ENCODE measurements around the gene PAWR. TPM values are rescaled to one million over a fixed set of nuclear protein-coding genes. Genes with fewer than 3 reads are reported as not detected.
"Not testable (repeated sequence)": the region's sequence is repeated elsewhere in the genome, so short reads cannot be mapped to it uniquely, and the experiment has no call there.

Gene PAWR
- total RNA-seq, 1 donor from 2014 or later = 46.6 TPM

DNA sequence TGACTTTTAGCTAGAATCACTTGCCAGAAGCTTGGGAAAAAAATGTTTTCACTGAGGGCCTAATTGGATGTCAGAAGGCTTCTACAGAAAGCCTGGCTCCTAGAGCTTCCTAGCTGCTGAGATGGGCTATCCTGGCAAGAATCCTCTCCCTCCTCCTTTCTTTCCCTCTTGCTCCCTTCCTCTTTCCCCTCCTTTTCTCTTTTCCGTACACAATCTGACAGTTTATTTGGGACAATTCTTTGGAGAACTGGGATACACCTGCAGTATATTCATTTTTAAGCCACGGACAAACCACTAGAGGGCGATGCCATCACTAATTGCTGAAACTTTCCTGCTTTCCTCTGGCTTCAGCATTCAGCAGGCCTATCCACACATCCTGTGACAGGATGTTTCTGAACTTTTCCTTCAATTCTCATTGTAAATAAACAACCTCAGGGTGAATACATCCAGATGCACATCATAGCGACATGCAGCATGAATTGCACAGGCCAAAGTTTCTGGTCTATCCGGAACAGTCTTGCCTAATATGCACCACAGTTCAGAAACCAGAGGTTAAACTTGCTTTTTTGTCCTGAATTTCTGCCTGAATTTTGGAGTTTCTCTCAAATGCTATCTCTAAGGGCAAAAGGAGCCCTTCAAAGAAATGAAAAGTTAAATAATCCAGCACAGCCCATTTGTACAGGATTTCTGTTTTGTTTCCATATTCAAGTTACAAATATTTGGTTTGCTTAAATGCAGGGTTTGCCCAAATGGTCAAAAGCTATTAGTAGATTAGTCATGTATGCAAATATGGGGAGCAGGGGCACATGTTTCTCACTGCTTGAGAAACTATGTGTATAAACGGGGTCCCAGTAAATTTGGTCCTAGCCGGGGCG is 142.8 kb downstream of the PAWR start:
- peak; percentile 31 for DNase-seq

DNA sequence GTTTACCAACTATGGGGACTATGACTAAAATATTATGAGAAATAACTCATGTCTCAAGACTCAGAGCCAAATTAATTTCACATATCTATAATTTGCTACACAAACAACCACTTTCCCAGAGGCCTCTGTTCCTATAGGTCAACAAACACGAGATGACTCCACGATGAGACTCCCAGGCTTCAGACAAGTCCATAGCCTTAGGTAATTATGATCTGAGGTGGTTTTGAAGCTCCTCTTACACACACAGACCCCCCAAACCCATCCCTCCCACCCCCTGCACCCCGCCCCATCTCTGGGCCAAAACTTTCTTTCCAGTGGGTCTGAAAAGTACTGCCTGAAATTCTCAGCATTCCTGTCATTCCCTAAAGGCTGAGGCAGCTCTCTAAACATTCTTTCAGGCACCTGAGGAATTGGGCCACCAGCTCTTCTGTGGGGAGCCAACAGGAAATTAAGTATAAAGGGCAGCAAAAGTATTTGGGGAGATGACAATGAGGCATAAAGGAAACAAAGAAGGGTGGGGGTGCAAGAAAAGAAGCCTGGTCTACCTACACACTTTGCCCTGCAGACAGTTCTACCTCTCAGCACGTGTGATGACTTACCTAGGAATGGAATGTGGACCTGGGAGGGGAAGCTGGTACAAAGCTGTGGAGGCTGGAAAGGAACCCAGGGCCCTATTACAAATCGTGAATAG is 143.6 kb downstream of the PAWR start:
- DNase-seq = no peak

DNA sequence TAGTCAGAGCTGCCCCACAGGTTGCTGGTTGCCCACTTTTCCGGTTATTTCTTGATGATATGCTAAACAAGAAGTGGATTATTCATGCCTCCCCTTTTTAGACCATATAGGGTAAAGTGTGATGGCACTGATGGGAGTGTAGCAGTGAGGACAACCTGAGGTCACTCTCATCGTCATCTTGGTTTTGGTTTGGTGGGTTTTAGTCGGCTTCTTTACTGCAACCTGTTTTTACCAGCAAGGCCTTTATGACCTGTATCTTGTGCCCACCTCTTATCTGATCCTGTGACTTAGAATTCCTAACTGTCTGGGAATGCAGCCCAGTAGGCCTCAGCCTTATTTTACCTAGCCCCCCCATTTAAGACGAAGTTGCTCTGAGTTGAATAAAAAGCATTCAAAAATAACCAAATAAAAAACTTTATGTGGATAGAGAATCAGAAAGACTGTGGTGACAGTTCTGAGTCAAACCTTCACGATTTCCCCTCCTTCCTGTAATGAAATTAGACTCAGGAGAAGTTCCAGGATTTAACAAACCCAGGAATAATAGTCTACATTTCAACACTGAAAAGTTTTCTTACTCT is 144.2 kb downstream of the PAWR start:
- no peak for DNase-seq

DNA sequence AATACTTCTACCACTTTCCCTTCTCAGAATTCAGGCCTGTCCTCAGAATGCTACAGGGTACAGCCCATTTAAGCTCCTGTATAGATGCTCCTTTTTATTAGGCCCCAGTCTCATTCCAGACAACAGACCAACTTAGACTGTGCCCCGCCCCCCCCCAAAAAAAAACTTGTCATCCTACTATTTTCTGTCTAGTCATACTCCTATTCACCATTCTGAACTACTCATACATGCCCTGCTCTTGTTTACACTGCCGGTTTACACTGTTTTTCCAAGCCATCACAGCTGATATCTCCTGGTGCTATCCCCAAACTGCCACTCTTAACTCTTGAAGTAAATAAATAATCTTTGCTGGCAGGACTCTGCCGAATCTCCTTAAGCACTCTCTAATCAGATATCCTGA is 146.3 kb downstream of the PAWR start:
- DNase-seq = not testable (repeated sequence)

DNA sequence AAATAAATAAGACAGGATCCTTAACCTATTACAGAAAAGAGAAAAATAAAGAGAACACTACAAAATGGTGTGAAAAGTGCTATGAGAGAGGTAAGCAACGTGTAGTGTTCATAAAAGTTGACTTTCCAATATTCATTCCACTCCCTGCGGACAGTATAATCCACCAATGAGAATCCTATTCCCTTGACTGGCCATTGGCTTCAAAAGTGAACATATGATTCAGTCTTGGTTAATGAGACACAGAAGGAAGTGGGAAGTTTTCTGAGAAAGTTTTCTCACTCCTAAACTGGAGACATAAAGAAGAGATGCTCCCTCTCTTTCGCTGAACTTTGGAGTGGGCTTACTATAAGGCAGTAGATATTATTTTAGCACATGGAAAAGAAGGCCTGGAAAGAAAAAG is 153.1 kb downstream of the PAWR start:
- DNase-seq = no peak

DNA sequence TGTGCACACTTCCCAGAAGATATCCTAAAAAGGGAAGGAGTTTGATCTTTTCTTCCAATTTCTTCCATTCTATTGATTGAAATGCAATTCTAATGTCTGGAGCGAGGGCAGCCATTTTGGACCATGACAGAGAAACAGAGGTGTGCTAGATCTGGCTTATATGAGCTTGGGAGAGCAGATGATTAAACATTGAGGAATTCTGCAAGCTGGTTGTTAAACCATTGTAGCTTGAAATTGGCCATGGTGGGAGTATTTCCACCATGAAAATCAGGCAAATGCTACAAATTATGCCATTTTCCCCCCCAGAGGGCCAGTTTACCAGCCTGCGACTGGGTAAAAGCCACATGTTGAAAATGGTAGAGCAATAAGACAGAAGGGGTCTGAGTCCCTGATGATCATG is 155.0 kb downstream of the PAWR start:
- DNase-seq = no peak

Other genes starting within 250 kb of the PAWR start
- gene PPP1R12A, start 244.1 kb upstream of the PAWR start, total RNA-seq = 169 TPM

Measured in skin of body (tissue), 2 donors.